ENCODE results near the gene N4BP2L2. TPM values are rescaled to one million over a fixed set of nuclear protein-coding genes. Genes with fewer than 3 reads are reported as not detected.
A peak's percentile ranks its signal among the peaks of the same experiment; 100 is the strongest.

The N4BP2L2 gene
- total and polyA plus RNA-seq, 2 of the 13 experiments (the other 11 are each of a cell fraction or from before 2014, with no cell fraction given), result 58.9 to 81.2 TPM

DNA sequence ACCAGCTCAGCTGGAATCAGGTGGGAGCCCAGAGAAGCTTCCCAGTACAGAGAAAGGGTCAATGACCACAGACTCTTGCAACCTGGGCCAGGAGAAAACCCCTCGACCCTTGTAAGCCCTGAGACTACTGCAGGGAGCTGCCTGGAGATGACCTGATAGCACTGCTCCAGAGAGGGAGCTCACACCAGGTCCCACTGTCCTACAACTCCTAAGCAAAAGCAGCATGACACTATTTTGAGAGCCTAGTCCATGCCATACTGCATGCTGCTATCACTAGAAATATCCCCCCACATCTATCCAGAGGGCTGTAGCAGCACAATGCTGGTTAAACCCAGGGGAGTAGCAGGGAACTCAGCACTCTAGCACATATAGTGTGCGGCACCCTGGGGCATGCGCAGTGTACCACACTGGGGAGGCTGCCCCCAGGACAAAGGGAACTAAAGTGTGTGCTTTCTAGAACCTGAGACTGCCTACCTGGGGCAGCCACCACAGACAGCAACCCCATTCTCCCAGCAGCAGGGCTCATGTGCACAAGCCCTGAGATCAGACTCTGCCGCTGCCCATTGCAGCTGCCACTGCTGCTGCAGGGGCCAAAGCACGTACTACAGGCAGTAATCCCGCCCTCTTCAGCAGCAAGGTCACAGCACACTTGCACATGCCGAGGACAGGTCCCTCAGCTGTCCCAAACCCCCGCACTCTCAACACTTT lies 83.6 kb downstream of the N4BP2L2 start (continued):
- no peak for TF ChIP-seq CEBPZ (IDR thresholded peaks at IDR 0.05; ENCODE audit: low read length)
- no peak for TF ChIP-seq REXO4 (CRISPR knock-in tag; IDR thresholded peaks at IDR 0.05; ENCODE audit: borderline replicate concordance)
- TF ChIP-seq SNAPC2 (CRISPR knock-in tag; IDR thresholded peaks at IDR 0.05), result no peak
- peak; percentile 81 for TF ChIP-seq TFDP1 (CRISPR knock-in tag; IDR thresholded peaks at IDR 0.05; ENCODE audit: borderline replicate concordance)
- TF ChIP-seq ZNF567 (CRISPR knock-in tag; IDR thresholded peaks at IDR 0.05; ENCODE audit: borderline replicate concordance), result no peak
- TF ChIP-seq KDM2A (CRISPR knock-in tag; IDR thresholded peaks at IDR 0.05; ENCODE audit: borderline replicate concordance, low read depth), result peak; percentile 15; the same call in 1 of the 2 replicates
- TF ChIP-seq ESRRA (CRISPR knock-in tag; IDR thresholded peaks at IDR 0.05; ENCODE audit: low read depth), result peak; percentile 87
- TF ChIP-seq, protein P1, sequence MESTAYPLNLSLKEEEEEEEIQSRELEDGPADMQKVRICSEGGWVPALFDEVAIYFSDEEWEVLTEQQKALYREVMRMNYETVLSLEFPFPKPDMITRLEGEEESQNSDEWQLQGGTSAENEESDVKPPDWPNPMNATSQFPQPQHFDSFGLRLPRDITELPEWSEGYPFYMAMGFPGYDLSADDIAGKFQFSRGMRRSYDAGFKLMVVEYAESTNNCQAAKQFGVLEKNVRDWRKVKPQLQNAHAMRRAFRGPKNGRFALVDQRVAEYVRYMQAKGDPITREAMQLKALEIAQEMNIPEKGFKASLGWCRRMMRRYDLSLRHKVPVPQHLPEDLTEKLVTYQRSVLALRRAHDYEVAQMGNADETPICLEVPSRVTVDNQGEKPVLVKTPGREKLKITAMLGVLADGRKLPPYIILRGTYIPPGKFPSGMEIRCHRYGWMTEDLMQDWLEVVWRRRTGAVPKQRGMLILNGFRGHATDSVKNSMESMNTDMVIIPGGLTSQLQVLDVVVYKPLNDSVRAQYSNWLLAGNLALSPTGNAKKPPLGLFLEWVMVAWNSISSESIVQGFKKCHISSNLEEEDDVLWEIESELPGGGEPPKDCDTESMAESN (CRISPR knock-in tag; conservative IDR thresholded peaks at IDR 0.05), result no peak
- TF ChIP-seq ZNF446 (CRISPR knock-in tag; IDR thresholded peaks at IDR 0.05), result no peak
- TF ChIP-seq ZNF737 (CRISPR knock-in tag; IDR thresholded peaks at IDR 0.05; ENCODE audit: borderline replicate concordance), result no peak
- TF ChIP-seq EEA1 (CRISPR knock-in tag; IDR thresholded peaks at IDR 0.05; ENCODE audit: borderline replicate concordance), result no peak
- no peak for TF ChIP-seq NCOA2 (CRISPR knock-in tag; IDR thresholded peaks at IDR 0.05)
- TF ChIP-seq NFIC (IDR thresholded peaks at IDR 0.05; ENCODE audit: low read length), result no peak
- TF ChIP-seq ZNF253 (CRISPR knock-in tag; IDR thresholded peaks at IDR 0.05; ENCODE audit: borderline replicate concordance), result peak; percentile 45; the same call in 1 of the 2 replicates
- no peak for TF ChIP-seq SMAD1 (CRISPR knock-in tag; IDR thresholded peaks at IDR 0.05; ENCODE audit: borderline replicate concordance, low read depth)
- no peak for TF ChIP-seq ZNF432 (CRISPR knock-in tag; IDR thresholded peaks at IDR 0.05; ENCODE audit: borderline replicate concordance)
- TF ChIP-seq, protein P2, sequence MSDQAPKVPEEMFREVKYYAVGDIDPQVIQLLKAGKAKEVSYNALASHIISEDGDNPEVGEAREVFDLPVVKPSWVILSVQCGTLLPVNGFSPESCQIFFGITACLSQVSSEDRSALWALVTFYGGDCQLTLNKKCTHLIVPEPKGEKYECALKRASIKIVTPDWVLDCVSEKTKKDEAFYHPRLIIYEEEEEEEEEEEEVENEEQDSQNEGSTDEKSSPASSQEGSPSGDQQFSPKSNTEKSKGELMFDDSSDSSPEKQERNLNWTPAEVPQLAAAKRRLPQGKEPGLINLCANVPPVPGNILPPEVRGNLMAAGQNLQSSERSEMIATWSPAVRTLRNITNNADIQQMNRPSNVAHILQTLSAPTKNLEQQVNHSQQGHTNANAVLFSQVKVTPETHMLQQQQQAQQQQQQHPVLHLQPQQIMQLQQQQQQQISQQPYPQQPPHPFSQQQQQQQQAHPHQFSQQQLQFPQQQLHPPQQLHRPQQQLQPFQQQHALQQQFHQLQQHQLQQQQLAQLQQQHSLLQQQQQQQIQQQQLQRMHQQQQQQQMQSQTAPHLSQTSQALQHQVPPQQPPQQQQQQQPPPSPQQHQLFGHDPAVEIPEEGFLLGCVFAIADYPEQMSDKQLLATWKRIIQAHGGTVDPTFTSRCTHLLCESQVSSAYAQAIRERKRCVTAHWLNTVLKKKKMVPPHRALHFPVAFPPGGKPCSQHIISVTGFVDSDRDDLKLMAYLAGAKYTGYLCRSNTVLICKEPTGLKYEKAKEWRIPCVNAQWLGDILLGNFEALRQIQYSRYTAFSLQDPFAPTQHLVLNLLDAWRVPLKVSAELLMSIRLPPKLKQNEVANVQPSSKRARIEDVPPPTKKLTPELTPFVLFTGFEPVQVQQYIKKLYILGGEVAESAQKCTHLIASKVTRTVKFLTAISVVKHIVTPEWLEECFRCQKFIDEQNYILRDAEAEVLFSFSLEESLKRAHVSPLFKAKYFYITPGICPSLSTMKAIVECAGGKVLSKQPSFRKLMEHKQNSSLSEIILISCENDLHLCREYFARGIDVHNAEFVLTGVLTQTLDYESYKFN (CRISPR knock-in tag; conservative IDR thresholded peaks at IDR 0.05), result peak; percentile 34; the same call in 1 of the 2 replicates
